Hippocampal formation (tissue), 2 donors: ENCODE measurements around the gene MYOZ2.

Experiments
- DNase-seq, 2 donors: peaks; one replicate each; lab custom pipeline; 2025; lab: John Stamatoyannopoulos, UW

MYOZ2 gene

GRCh38 chr4:119135721-119136121, at the start of gene MYOZ2:
Gene MYOZ2 (plus strand): TSS chr4:119135832. CDS start chr4:119136526, 694 bp downstream.
- DNase-seq = no peak

GRCh38 chr4:119087121-119087520, 48.5 kb upstream of the MYOZ2 start:
- DNase-seq = no peak

- no peak for DNase-seq
Measured at GRCh38 chr4:119087656-119088055, 48.0 kb upstream of the MYOZ2 start.

DNA sequence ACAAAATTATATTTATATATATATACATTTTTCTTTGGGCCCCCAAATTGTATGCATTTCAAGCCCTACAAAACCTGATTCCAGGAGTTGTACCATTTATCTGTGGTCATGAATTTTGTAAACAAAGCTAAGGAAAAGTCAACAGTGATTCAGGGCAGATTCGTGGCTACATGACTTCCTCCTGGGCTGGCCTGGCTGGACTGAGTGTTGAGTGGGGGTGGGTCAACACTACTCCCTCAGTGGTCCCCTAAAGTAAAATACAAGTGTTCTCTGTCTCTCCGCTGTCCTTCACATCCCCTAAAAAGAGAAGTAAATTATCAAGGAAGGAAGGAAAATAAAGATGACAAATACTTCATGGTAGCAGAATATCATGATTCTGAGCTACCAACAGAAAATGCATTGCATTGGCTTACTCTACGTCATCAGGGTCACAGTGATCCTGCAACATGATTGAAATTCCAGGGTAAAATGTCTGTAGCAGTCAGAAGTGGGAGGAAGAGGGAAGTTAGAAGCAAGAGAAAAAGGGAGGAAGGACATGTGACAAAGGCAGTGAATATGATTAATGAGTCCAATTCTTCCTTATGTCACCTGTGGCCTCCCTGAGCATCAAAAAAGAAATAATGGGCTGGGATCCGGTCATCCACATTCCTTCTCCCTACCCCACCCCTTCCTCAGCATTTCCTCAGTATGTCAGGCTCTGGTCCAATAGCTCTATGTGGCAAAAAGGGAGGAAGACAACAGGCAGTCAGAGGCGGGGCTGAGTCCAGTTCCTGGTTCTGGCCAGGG, 42.4 kb upstream of the MYOZ2 start:
- DNase-seq = no peak

DNA sequence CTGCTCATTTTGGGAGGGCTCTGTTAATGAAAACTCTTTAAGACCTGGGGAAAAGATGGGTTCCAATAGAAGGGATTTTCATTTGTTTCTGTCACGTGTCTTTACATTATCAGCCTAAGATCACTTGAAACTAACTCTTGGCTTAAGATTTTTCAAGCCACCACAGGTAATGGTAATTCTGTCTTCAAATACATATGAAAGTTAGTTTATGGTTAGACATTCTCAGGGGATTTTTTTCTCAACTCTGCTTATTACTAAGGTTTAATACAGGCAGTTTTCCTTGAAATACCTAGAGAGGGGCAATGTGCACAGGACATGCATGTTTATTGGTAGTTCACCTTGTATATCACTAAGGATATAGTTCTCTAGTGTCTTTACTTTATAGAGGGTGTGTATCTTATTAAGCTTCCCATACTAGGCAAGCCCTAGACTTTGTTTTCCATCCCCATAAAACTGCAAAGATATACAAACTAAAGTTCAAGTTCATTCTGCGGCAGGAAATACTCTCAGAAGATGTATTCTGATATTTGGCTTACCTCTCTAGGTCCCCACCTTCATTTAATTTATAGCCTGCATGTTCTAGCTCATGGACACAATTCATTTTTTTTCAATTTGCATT, 38.2 kb upstream of the MYOZ2 start:
- no peak for DNase-seq

DNA sequence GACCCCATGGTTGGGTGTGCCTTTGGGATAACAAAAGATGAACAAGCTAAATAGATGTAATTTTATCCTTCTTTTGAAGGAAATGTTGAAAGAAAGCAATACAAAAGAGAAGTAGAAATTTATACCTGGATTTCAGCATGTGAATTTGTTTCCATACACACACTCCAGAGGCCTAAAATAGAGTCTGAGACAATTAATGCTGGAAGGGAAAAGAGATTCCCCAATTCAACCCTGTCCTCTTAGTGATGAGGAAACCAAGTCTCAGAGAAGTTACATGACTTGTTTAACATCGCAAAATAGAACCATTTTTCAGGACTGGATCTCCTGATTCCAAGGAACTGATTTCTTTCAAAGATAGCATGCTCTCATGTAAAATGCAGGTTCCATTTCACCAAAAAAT, 37.3 kb upstream of the MYOZ2 start:
- no peak for DNase-seq

GRCh38 chr4:119099227-119099810, 36.3 kb upstream of the MYOZ2 start:
- no peak for DNase-seq

GRCh38 chr4:119100655-119101054, 35.0 kb upstream of the MYOZ2 start:
- no peak for DNase-seq

GRCh38 chr4:119103263-119103662, 32.4 kb upstream of the MYOZ2 start:
- no peak for DNase-seq

DNA sequence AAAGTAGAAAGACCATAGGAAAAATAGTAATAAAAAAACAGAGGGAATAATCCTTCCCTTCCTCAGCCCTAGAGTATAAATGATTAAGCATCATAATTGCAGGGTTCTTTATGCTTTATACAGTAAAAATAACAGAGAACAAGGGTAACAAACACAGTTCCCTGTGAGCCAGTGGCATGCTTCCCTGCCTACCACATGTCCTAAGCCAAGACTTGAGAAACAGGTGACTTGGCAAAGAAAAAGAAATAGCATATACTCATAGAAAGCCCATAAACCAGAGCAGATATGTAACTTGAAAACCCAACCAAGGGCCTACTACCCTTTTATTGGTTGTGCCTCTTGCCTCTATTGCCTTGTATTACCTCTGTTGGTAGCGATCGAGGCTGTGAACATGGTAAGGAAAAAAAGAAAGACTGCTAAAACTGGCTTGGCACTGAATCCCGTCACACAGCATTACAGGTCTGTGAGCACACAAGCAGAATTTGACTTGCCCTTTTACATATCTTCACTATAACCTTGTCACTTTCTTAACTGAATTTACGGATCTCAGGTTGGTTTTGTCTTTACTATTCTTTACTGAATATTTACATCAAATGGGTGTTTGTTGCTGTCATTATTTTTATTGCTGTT, 30.9 kb upstream of the MYOZ2 start:
- no peak for DNase-seq

DNA sequence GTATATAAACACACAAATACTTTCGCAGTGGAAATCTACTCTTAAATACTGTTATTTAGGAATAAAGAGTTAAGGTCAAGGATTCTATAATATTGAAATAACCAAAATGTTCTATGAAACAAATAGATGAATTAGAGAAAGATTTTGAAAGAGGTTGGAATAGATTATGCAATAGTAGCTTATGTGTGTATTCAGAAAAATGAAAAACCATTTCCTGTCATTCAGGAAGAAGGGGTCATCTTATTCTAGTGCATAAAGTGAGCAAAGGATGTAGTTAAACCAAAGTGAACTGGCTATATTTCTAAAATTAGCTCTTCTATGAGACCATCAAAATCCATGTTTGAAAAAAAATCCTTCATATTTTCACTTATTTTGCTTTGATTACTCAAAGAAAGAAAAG, 30.0 kb upstream of the MYOZ2 start:
- no peak for DNase-seq

GRCh38 chr4:119106036-119107000, 29.3 kb upstream of the MYOZ2 start:
- no peak for DNase-seq

GRCh38 chr4:119110121-119110520, 25.5 kb upstream of the MYOZ2 start:
- DNase-seq = no peak

DNA sequence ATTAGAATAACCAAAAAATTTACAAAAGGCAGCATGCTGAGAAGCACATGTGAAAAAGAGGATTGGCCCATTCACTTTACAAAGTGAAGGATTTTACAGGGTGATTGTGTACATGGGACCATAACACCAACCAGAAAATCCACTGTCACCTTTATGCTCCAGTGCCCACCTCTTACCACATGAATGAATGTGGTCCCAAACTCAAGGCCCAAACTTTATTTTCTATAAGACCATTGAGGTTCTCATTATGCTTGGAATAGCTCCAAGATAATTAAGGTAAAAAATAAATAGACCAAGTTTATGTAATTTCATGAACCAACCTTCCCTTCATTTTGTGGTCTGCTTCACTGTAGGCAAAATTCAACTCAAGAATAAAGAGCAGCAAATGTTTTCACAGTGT, 24.3 kb upstream of the MYOZ2 start:
- no peak for DNase-seq

DNA sequence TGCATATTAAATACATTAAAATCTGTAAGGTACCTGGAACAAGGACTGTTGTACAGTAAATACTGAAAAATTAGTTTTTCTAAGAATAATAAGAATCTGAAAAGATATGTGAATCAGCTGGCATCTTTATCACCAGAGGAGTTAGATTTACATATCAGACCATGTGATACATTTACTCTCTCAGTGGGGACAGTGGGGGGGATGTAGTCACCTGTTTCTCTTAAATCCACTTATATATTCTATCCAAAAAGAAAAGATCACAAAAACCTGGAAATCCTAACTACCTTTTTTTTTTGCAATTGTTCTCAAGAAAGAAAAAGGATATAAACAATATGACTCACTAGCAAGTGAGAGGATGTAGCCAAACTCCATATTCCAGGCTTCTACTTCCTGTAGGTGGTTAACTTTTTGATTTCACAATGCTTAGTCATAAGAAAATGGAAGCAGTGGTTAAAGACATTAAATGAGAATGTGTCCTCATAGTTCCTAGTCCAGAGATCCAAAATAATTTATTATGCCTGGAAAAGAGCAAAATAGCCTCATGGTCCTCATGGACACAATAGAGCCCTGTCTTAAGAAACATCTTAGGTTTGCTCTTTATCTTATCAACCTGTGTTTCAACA, 22.5 kb upstream of the MYOZ2 start:
- no peak for DNase-seq

DNA sequence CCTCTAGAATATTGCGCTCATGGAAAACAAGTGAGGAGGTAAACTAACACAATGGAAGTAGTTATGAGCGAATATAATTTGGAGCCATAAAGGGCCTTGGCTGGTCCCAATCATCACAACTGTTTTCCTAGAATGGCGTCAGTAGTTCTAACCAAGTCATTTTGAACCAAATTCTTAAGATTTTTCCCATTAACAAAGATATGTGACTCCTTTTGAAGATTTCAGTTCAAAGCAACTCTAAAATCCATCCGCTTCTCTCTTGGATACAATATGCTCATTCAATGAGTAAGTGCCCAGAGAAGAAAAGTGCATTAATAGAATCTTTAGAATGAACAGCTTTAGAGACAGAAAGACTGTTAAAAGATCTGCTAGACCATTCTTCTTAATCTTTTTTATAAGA, 19.6 kb upstream of the MYOZ2 start:
- no peak for DNase-seq

DNA sequence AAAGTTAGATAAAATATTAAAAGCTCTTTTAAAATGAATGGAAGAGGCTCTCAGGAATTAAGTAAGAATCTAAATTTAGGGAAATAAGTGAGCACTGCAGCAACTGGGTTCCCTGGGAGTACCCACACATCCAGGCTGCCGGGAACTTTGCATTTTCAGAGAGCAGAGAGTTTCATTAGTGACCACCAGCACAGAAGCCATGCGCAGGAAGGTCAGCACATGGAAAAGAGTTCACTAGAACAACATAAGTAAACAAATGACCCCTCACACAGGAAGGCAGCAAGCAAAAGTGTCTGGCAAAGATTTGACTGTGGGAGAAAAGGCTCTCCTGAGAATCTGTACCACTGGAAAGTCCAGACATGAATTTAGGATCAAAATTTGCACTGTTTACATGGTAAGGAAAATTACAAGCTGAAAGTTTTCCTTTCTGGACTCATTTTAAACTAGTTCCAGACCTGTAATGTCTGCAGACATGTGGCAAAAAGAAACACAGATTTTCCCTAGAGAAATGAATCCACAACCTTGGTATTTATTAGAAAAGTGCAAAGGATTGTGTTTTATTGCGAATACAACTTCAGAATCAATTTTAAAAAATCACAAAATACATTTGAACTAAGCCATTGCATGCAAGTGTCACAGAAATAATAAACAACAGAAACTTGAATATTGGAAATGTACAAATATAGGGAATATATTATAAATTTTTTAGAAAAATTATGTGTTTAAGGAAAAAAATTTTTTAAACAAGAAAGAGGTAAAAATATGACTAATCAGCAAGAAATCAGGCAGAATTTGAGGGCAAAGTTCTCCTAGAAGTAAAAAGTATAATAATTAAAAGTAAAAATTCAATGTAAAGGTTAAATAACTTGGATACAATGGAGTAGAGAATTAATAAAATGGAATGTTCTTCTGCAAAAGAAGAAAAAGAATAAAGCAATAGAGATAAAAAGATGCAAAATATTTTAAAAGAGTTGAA, 18.4 kb upstream of the MYOZ2 start:
- DNase-seq = no peak

- DNase-seq = peak in 1 of 2 donors; percentile 12
Measured at GRCh38 chr4:119118397-119118796, 17.2 kb upstream of the MYOZ2 start.

GRCh38 chr4:119124352-119124751, 11.3 kb upstream of the MYOZ2 start:
- DNase-seq = no peak

DNA sequence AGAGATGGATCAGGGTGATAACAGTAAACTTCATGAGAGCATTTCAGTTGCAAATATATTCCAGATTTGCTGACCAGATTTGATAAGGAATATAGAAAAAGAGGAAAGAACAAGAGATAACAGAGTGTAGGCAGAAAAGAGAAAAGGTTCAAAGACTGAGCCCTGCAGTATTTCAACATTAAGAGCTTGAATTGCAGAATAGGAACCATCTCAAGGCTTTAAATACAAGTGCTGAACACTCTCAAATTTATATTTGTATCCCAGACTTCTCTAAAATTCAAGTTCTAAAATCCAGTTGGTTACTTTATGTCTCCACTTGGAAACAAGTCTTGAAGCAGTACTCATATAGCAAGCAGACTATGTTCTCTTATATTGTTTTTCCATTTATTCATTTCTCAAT, 9.7 kb upstream of the MYOZ2 start:
- no peak for DNase-seq
